ENCODE results near the gene FRMD4B.
"Not testable (repeated sequence)": the region's sequence is repeated elsewhere in the genome, so short reads cannot be mapped to it uniquely, and the experiment has no call there.

The FRMD4B gene

DNA sequence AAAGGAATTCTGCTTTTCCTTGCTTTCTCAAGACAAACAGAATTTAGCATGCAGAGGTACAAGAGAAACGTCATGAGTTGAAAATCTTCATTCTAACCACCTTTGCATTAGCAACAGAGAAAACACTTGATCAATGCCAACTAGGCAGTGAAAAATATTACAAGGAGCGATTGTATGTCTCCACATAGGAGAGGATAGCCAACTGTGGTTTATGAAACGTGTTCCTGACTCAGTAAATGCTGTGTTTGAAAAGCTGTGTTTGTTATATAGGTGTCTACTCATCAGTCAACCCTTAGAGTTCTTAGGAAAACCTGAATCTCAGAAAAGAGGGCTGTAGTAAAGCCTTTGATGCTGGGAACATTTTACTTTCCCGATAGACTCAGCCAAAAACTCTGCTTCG is 102.4 kb downstream of the FRMD4B start:
- TF ChIP-seq, protein P1, sequence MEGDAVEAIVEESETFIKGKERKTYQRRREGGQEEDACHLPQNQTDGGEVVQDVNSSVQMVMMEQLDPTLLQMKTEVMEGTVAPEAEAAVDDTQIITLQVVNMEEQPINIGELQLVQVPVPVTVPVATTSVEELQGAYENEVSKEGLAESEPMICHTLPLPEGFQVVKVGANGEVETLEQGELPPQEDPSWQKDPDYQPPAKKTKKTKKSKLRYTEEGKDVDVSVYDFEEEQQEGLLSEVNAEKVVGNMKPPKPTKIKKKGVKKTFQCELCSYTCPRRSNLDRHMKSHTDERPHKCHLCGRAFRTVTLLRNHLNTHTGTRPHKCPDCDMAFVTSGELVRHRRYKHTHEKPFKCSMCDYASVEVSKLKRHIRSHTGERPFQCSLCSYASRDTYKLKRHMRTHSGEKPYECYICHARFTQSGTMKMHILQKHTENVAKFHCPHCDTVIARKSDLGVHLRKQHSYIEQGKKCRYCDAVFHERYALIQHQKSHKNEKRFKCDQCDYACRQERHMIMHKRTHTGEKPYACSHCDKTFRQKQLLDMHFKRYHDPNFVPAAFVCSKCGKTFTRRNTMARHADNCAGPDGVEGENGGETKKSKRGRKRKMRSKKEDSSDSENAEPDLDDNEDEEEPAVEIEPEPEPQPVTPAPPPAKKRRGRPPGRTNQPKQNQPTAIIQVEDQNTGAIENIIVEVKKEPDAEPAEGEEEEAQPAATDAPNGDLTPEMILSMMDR (IDR thresholded peaks at IDR 0.05; ENCODE audit: borderline replicate concordance, control extremely low read depth, extremely low read depth, insufficient read depth, missing control alignments) = no peak
- no peak for DNase-seq (ENCODE audit: low spot score)
- in situ Hi-C loops (cut with MboI; ENCODE audit: low sequenced_read_pairs, unreplicated experiment) = no loop called here

DNA sequence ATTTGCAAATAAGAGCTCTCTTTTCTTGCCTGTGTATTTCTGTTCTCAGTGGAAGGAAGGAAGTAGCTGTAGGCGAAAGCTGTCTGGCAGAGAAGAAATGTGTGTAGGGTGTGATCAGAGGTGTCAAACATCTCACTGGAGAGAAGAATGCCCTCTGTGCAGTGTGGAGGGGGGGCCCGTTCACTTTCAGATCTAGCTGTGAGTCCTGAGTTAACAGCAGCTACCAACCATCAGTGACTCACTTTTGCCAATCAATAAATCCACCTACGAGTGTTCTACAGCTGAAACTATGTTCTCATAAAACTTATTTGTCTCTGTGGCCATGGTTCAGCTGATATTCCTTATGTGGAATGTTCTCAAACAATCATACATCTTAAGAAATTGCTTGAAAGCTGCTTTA is 103.7 kb downstream of the FRMD4B start:
- TF ChIP-seq, protein P1 (IDR thresholded peaks at IDR 0.05; ENCODE audit: borderline replicate concordance, control extremely low read depth, extremely low read depth, insufficient read depth, missing control alignments) = no peak

GRCh38 chr3:69277403-69277802 is 108.5 kb downstream of the FRMD4B start:
- DNase-seq (ENCODE audit: low spot score); in situ Hi-C loops (cut with MboI; ENCODE audit: low sequenced_read_pairs, unreplicated experiment): not testable (repeated sequence)

More for the DNA sequence above, 103.7 kb downstream of the FRMD4B start:
- peak; percentile 25 for DNase-seq (ENCODE audit: low spot score)
- in situ Hi-C loops (cut with MboI; ENCODE audit: low sequenced_read_pairs, unreplicated experiment) = no loop called here

- in situ Hi-C loops (cut with MboI; ENCODE audit: low sequenced_read_pairs, unreplicated experiment) = no loop called here
- TF ChIP-seq, protein P1 (IDR thresholded peaks at IDR 0.05; ENCODE audit: borderline replicate concordance, control extremely low read depth, extremely low read depth, insufficient read depth, missing control alignments) = no peak
- DNase-seq (ENCODE audit: low spot score) = no peak
Measured at GRCh38 chr3:69276884-69277283, 109.0 kb downstream of the FRMD4B start.

DNA sequence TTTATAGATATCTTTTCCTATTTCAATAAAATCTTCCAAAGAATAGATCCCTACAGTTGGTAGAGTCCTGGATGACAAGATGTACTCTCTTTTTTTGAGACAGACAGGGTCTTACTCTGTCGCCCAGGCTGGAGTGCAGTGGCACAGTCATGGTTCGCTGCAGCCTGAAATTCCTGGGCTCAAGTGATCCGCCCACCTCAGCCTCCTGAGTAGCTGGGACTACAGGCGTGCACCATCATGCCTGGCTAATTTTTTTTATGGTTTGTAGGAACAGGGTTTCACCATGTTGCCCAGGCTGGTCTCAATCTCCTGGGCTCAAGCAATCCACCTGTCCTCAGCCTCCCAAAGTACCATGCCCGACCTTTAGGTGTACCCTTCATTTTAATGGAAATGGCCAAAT is 109.7 kb downstream of the FRMD4B start:
- in situ Hi-C loops (cut with MboI; ENCODE audit: low sequenced_read_pairs, unreplicated experiment); DNase-seq (ENCODE audit: low spot score): not testable (repeated sequence)

GRCh38 chr3:69273896-69274295 is 112.0 kb downstream of the FRMD4B start:
- TF ChIP-seq, protein P1 (IDR thresholded peaks at IDR 0.05; ENCODE audit: borderline replicate concordance, control extremely low read depth, extremely low read depth, insufficient read depth, missing control alignments) = no peak
- DNase-seq (ENCODE audit: low spot score) = no peak
- in situ Hi-C loops (cut with MboI; ENCODE audit: low sequenced_read_pairs, unreplicated experiment) = no loop called here

GRCh38 chr3:69272556-69272955 is 113.3 kb downstream of the FRMD4B start:
- no peak for DNase-seq (ENCODE audit: low spot score)
- TF ChIP-seq, protein P1 (IDR thresholded peaks at IDR 0.05; ENCODE audit: borderline replicate concordance, control extremely low read depth, extremely low read depth, insufficient read depth, missing control alignments) = no peak
- in situ Hi-C loops (cut with MboI; ENCODE audit: low sequenced_read_pairs, unreplicated experiment) = no loop called here

- no peak for DNase-seq (ENCODE audit: low spot score)
- TF ChIP-seq, protein P1 (IDR thresholded peaks at IDR 0.05; ENCODE audit: borderline replicate concordance, control extremely low read depth, extremely low read depth, insufficient read depth, missing control alignments) = no peak
- in situ Hi-C loops (cut with MboI; ENCODE audit: low sequenced_read_pairs, unreplicated experiment) = no loop called here
Measured at GRCh38 chr3:69271098-69271497, 114.8 kb downstream of the FRMD4B start.
